Neural progenitor cell (in vitro differentiated cells): ENCODE results near the gene TTC12. TPM values are rescaled to one million over a fixed set of nuclear protein-coding genes. Genes with fewer than 3 reads are reported as not detected.

ENCODE experiments used
- DNase-seq: peaks from one replicate; pipeline ENCODE4 v3.0.0-alpha.2; 2016; ENCODE audit warnings: low spot score
- H2AFZ ChIP-seq: fragments of 200-600 bp; sonication (generic); replicated peaks from 2 replicates; pipeline ENCODE4 v1.6.1; 2016; ENCODE audit warnings: antibody characterized with exemption
- H3F3A ChIP-seq: fragments of 200-600 bp; sonication (generic); 2 replicates; pipeline ENCODE4 v1.6.1; 2016; ENCODE audit warnings: antibody characterized with exemption, low read depth
- H3K27ac ChIP-seq: fragments of 200-600 bp; sonication (generic); 2 replicates; pipeline ENCODE4 v1.5.1; 2016; ENCODE audit warnings: mild to moderate bottlenecking
- H3K27me3 ChIP-seq: fragments of 200-600 bp; sonication (generic); 2 replicates; pipeline ENCODE4 v1.6.1; 2016; ENCODE audit warnings: mild to moderate bottlenecking, moderate library complexity
- H3K36me3 ChIP-seq: fragments of 200-600 bp; sonication (generic); 2 replicates; pipeline ENCODE4 v1.5.1; 2016
- H3K4me1 ChIP-seq: fragments of 200-600 bp; sonication (generic); 2 replicates; pipeline ENCODE4 v1.6.1; 2016; ENCODE audit warnings: mixed run types
- H3K4me2 ChIP-seq: fragments of 200-600 bp; sonication (generic); 2 replicates; pipeline ENCODE4 v1.6.1; 2016
- H3K4me3 ChIP-seq: fragments of 200-600 bp; sonication (generic); 2 replicates; pipeline ENCODE4 v1.5.1; 2016
- H3K79me2 ChIP-seq: fragments of 200-600 bp; sonication (generic); 2 replicates; pipeline ENCODE4 v1.6.1; 2016; ENCODE audit warnings: low read depth
- H3K9ac ChIP-seq: fragments of 200-600 bp; sonication (generic); 2 replicates; pipeline ENCODE4 v1.6.1; 2016
- H3K9me3 ChIP-seq: fragments of 200-600 bp; sonication (generic); 2 replicates; pipeline ENCODE4 v1.5.1; 2016; ENCODE audit warnings: low read depth
- H4K20me1 ChIP-seq: fragments of 200-600 bp; sonication (generic); 2 replicates; pipeline ENCODE4 v1.6.1; 2016; ENCODE audit warnings: low read depth
- H3K27ac Mint-ChIP-seq: 3 replicates; pipeline ENCODE4 v1.8.0; 2021; ENCODE audit warnings: mixed read lengths
- H3K27me3 Mint-ChIP-seq: 2 replicates; pipeline ENCODE4 v1.8.0; 2022; ENCODE audit warnings: low read depth, mild to moderate bottlenecking, inconsistent platforms, moderate library complexity, mixed read lengths; ENCODE audit not compliant: insufficient read depth
- H3K36me3 Mint-ChIP-seq: 3 replicates; pipeline ENCODE4 v1.8.0; 2021; ENCODE audit warnings: mixed read lengths
- H3K4me1 Mint-ChIP-seq: 3 replicates; pipeline ENCODE4 v1.8.0; 2021; ENCODE audit warnings: mixed read lengths
- H3K4me3 Mint-ChIP-seq: 3 replicates; pipeline ENCODE4 v1.8.0; 2021; ENCODE audit warnings: mild to moderate bottlenecking, moderate library complexity, mixed read lengths
- H3K9me3 Mint-ChIP-seq: 3 replicates; pipeline ENCODE4 v1.8.0; 2020; ENCODE audit warnings: mixed read lengths
- CTCF ChIP-seq: fragments of 200-600 bp; sonication (generic); IDR thresholded peaks from 2 replicates; pipeline ENCODE4 v1.5.1; 2017; ENCODE audit warnings: antibody characterized with exemption, mild to moderate bottlenecking
- EZH2 ChIP-seq: fragments of 200-600 bp; sonication (generic); IDR thresholded peaks from 2 replicates; pipeline ENCODE4 v1.6.1; 2017; ENCODE audit warnings: antibody characterized with exemption, mild to moderate bottlenecking, moderate library complexity
- EZH2phosphoT487 ChIP-seq: fragments of 200-600 bp; sonication (generic); IDR thresholded peaks from 2 replicates; pipeline ENCODE4 v1.6.1; 2017; ENCODE audit warnings: antibody characterized with exemption
- total RNA-seq: library from RNA; depleted of rRNA; stranded (reverse); fragments of >200 nt; gene quantifications from 2 replicates; pipeline ENCODE4 v1.2.3, GENCODE V29; 2015; ENCODE audit warnings: low replicate concordance

The TTC12 gene
- total RNA-seq, 1 donor from 2014 or later: 33.4 TPM

GRCh38 chr11:113398669-113399430 lies 84.5 kb downstream of the TTC12 start:
- H3K4me3 Mint-ChIP-seq: no peak overlapping the region
- H3K27me3 Mint-ChIP-seq: peaks cover 5% of the 10 kb centered on the region
- TF ChIP-seq EZH2phosphoT487 (no peak), EZH2 (no peak), CTCF (no peak)
- H3K36me3 ChIP-seq: no peaks in the 10 kb centered on the region
- no peaks in the 10 kb centered on the region for H3F3A ChIP-seq
- no peaks in the 10 kb centered on the region for H3K4me1 ChIP-seq
- no peak overlapping the region for H3K4me3 ChIP-seq
- DNase-seq: no peak
- H3K27ac ChIP-seq: no peak overlapping the region
- no peak overlapping the region for H3K27ac Mint-ChIP-seq
- H3K36me3 Mint-ChIP-seq: no peaks in the 10 kb centered on the region
- H3K79me2 ChIP-seq: no peaks in the 10 kb centered on the region
- H3K9ac ChIP-seq: no peak overlapping the region
- no peak overlapping the region for H2AFZ ChIP-seq
- no peaks in the 10 kb centered on the region for H3K9me3 ChIP-seq
- no peaks in the 10 kb centered on the region for H3K9me3 Mint-ChIP-seq
- no peaks in the 10 kb centered on the region for H3K27me3 ChIP-seq
- H3K4me1 Mint-ChIP-seq: no peaks in the 10 kb centered on the region
- no peak overlapping the region for H3K4me2 ChIP-seq
- H4K20me1 ChIP-seq: no peaks in the 10 kb centered on the region

GRCh38 chr11:113400631-113401230 lies 86.3 kb downstream of the TTC12 start:
- Histone ChIP-seq H3K9me3 (no peaks in the 10 kb centered on the region), H3F3A (no peaks in the 10 kb centered on the region), H3K4me2 (no peak overlapping the region), H3K4me1 (no peaks in the 10 kb centered on the region), H2AFZ (no peak overlapping the region), H3K79me2 (no peaks in the 10 kb centered on the region), H3K9ac (no peak overlapping the region), H3K4me3 (no peak overlapping the region), H3K27ac (no peak overlapping the region), H4K20me1 (no peaks in the 10 kb centered on the region), H3K27me3 (no peaks in the 10 kb centered on the region), H3K36me3 (no peaks in the 10 kb centered on the region)
- H3K9me3 Mint-ChIP-seq: no peaks in the 10 kb centered on the region
- peaks cover 14% of the 10 kb centered on the region for H3K27me3 Mint-ChIP-seq
- H3K4me1 Mint-ChIP-seq: no peaks in the 10 kb centered on the region
- no peak for DNase-seq
- no peak overlapping the region for H3K4me3 Mint-ChIP-seq
- no peaks in the 10 kb centered on the region for H3K36me3 Mint-ChIP-seq
- no peak overlapping the region for H3K27ac Mint-ChIP-seq
- TF ChIP-seq EZH2phosphoT487 (no peak), CTCF (no peak), EZH2 (no peak)

- H3K9me3 ChIP-seq: no peaks in the 10 kb centered on the region
- no peak overlapping the region for H3K9ac ChIP-seq
- no peaks in the 10 kb centered on the region for H3K36me3 ChIP-seq
- no peaks in the 10 kb centered on the region for H3K4me1 ChIP-seq
- TF ChIP-seq EZH2 (no peak), CTCF (no peak), EZH2phosphoT487 (no peak)
- Mint-ChIP-seq H3K4me3 (no peak overlapping the region), H3K4me1 (no peaks in the 10 kb centered on the region), H3K27ac (no peak overlapping the region), H3K27me3 (peaks cover 15% of the 10 kb centered on the region), H3K36me3 (no peaks in the 10 kb centered on the region), H3K9me3 (no peaks in the 10 kb centered on the region)
- no peaks in the 10 kb centered on the region for H3K27me3 ChIP-seq
- H3K79me2 ChIP-seq: no peaks in the 10 kb centered on the region
- no peak overlapping the region for H3K4me2 ChIP-seq
- no peak overlapping the region for H3K4me3 ChIP-seq
- H2AFZ ChIP-seq: no peak overlapping the region
- H3F3A ChIP-seq: no peaks in the 10 kb centered on the region
- H4K20me1 ChIP-seq: no peaks in the 10 kb centered on the region
- no peak for DNase-seq
- H3K27ac ChIP-seq: no peak overlapping the region
These were observed 87.3 kb downstream of the TTC12 start for GRCh38 chr11:113401718-113402117.
